BLaER1 treated with 17β-estradiol and CSF1 and Interleukin-3, amounts not matched to agents 10 nM and 100 nM (cell line): Measurements from ENCODE around the gene PRKAR2B.

ENCODE experiments used
- H3K27ac ChIP-seq, 11 experiments: shearing (Covaris generic); formaldehyde crosslinking; 2 replicates each; pipeline ENCODE4 v1.8.1; 2022
- H3K27me3 ChIP-seq, 11 experiments: shearing (Covaris generic); formaldehyde crosslinking; 2 replicates each; pipeline ENCODE4 v1.8.1; 2022
- H3K36me3 ChIP-seq, 11 experiments: shearing (Covaris generic); formaldehyde crosslinking; 2 replicates each; pipeline ENCODE4 v1.8.1; 2022
- H3K4me1 ChIP-seq, 10 experiments: shearing (Covaris generic); formaldehyde crosslinking; 2 replicates each; pipeline ENCODE4 v1.8.1; 2022
- H3K4me2 ChIP-seq, 11 experiments: shearing (Covaris generic); formaldehyde crosslinking; 2 replicates each; pipeline ENCODE4 v1.8.1; 2022
- H3K4me3 ChIP-seq, 10 experiments: shearing (Covaris generic); formaldehyde crosslinking; 2 replicates each; pipeline ENCODE4 v1.8.1; 2022
- H3K9ac ChIP-seq, 11 experiments: shearing (Covaris generic); formaldehyde crosslinking; 2 replicates each; pipeline ENCODE4 v1.8.1; 2022
- H3K9me3 ChIP-seq, 11 experiments: shearing (Covaris generic); formaldehyde crosslinking; replicated peaks in 1 of 11; 2 replicates each; pipeline ENCODE4 v1.8.1; 2022
- H4K20me1 ChIP-seq, 11 experiments: shearing (Covaris generic); formaldehyde crosslinking; 2 replicates each; pipeline ENCODE4 v1.8.1; 2022
- Cebpa-rat ChIP-seq, 11 experiments: shearing (Covaris generic); IDR thresholded peaks; 2 replicates each; pipeline ENCODE4 v1.8.1; 2022

Gene PRKAR2B

GRCh38 chr7:107024906-107025305 is 19.6 kb upstream of the PRKAR2B start:
- H3K36me3 ChIP-seq = no peaks in the 10 kb centered on the region
- H3K27me3 ChIP-seq = no peaks in the 10 kb centered on the region
- no peak overlapping the region for H3K9ac ChIP-seq
- H3K4me2 ChIP-seq = peak overlapping the region in 6 of 11 experiments; percentile 53 to 87 (median 64); a peak in 8 of 22 replicates
- H3K4me3 ChIP-seq = no peak overlapping the region
- H3K27ac ChIP-seq = peak overlapping the region in 2 of 11 experiments; percentile 28 to 29; a peak in 2 of 22 replicates
- no peak for TF ChIP-seq Cebpa-rat (IDR thresholded peaks at IDR 0.05)
- H3K4me1 ChIP-seq = peaks cover 30 to 69% (median 54%) of the 10 kb centered on the region in 10 experiments
- H4K20me1 ChIP-seq = no peaks in the 10 kb centered on the region
- H3K9me3 ChIP-seq = peaks cover 0 to 12% (median 8%) of the 10 kb centered on the region in 11 experiments; a peak in 14 of 22 replicates

- Histone ChIP-seq H3K4me2 (peak overlapping the region in 8 of 11 experiments; percentile 1 to 87 (median 62); a peak in 13 of 22 replicates), H4K20me1 (no peaks in the 10 kb centered on the region), H3K36me3 (no peaks in the 10 kb centered on the region), H3K9ac (no peak overlapping the region), H3K4me3 (no peak overlapping the region), H3K4me1 (peaks cover 24 to 63% (median 49%) of the 10 kb centered on the region in 10 experiments), H3K27me3 (no peaks in the 10 kb centered on the region), H3K9me3 (peaks cover 0 to 12% (median 8%) of the 10 kb centered on the region in 11 experiments; a peak in 14 of 22 replicates), H3K27ac (peak overlapping the region in 5 of 11 experiments; percentile 8 to 30 (median 28); a peak in 5 of 22 replicates)
- TF ChIP-seq Cebpa-rat (IDR thresholded peaks at IDR 0.05) = no peak
Measured at GRCh38 chr7:107025449-107026103, 18.9 kb upstream of the PRKAR2B start.

GRCh38 chr7:107026166-107026565 is 18.3 kb upstream of the PRKAR2B start:
- Histone ChIP-seq H3K36me3 (no peaks in the 10 kb centered on the region), H3K27me3 (no peaks in the 10 kb centered on the region)
- no peak for TF ChIP-seq Cebpa-rat (IDR thresholded peaks at IDR 0.05)

GRCh38 chr7:107027208-107027607 is 17.3 kb upstream of the PRKAR2B start:
- no peaks in the 10 kb centered on the region for H3K36me3 ChIP-seq
- peaks cover 24 to 62% (median 49%) of the 10 kb centered on the region in 10 experiments for H3K4me1 ChIP-seq
- peak overlapping the region in 2 of 10 experiments; percentile 20 to 42; a peak in 1 of 20 replicates for H3K4me3 ChIP-seq
- H3K4me2 ChIP-seq = peak overlapping the region; percentile 38 to 87 (median 67)
- no peaks in the 10 kb centered on the region for H4K20me1 ChIP-seq
- H3K27me3 ChIP-seq = no peaks in the 10 kb centered on the region
- peak overlapping the region in 5 of 11 experiments; percentile 18 to 58 (median 45); a peak in 6 of 22 replicates for H3K9ac ChIP-seq
- no peak for TF ChIP-seq Cebpa-rat (IDR thresholded peaks at IDR 0.05)
- H3K9me3 ChIP-seq = peaks cover 0 to 12% (median 8%) of the 10 kb centered on the region in 11 experiments; a peak in 14 of 22 replicates
- H3K27ac ChIP-seq = peak overlapping the region in 10 of 11 experiments; percentile 10 to 76 (median 70); a peak in 19 of 22 replicates

More at GRCh38 chr7:107026166-107026565, 18.3 kb upstream of the PRKAR2B start:
- peaks cover 0 to 12% (median 8%) of the 10 kb centered on the region in 11 experiments; a peak in 14 of 22 replicates for H3K9me3 ChIP-seq
- H3K27ac ChIP-seq = peak overlapping the region in 3 of 11 experiments; percentile 5 to 29 (median 8); a peak in 4 of 22 replicates
- no peak overlapping the region for H3K4me3 ChIP-seq
- no peaks in the 10 kb centered on the region for H4K20me1 ChIP-seq
- peaks cover 24 to 62% (median 49%) of the 10 kb centered on the region in 10 experiments for H3K4me1 ChIP-seq
- H3K9ac ChIP-seq = no peak overlapping the region
- peak overlapping the region in 7 of 11 experiments; percentile 1 to 87 (median 63); a peak in 9 of 22 replicates for H3K4me2 ChIP-seq

GRCh38 chr7:107029061-107029763 is 15.3 kb upstream of the PRKAR2B start:
- no peak for TF ChIP-seq Cebpa-rat (IDR thresholded peaks at IDR 0.05)
- H3K27me3 ChIP-seq = no peaks in the 10 kb centered on the region
- no peaks in the 10 kb centered on the region for H3K36me3 ChIP-seq
- peaks cover 24 to 58% (median 49%) of the 10 kb centered on the region in 10 experiments for H3K4me1 ChIP-seq
- no peak overlapping the region for H3K4me3 ChIP-seq
- H3K9ac ChIP-seq = no peak overlapping the region
- H4K20me1 ChIP-seq = no peaks in the 10 kb centered on the region
- peak overlapping the region in 4 of 11 experiments; percentile 23 to 76 (median 64); a peak in 5 of 22 replicates for H3K27ac ChIP-seq
- no peaks in the 10 kb centered on the region for H3K9me3 ChIP-seq
- peak overlapping the region in 10 of 11 experiments; percentile 27 to 87 (median 66); a peak in 21 of 22 replicates for H3K4me2 ChIP-seq

GRCh38 chr7:107029764-107030286 is 14.7 kb upstream of the PRKAR2B start:
- H3K4me2 ChIP-seq = peak overlapping the region in 7 of 11 experiments; percentile 60 to 87 (median 67); a peak in 11 of 22 replicates
- no peak for TF ChIP-seq Cebpa-rat (IDR thresholded peaks at IDR 0.05)
- no peaks in the 10 kb centered on the region for H3K27me3 ChIP-seq
- no peak overlapping the region for H3K4me3 ChIP-seq
- H3K9me3 ChIP-seq = no peaks in the 10 kb centered on the region
- H3K36me3 ChIP-seq = no peaks in the 10 kb centered on the region
- no peak overlapping the region for H3K27ac ChIP-seq
- H4K20me1 ChIP-seq = no peaks in the 10 kb centered on the region
- peaks cover 24 to 52% (median 48%) of the 10 kb centered on the region in 10 experiments for H3K4me1 ChIP-seq
- no peak overlapping the region for H3K9ac ChIP-seq

GRCh38 chr7:107032050-107032449 is 12.5 kb upstream of the PRKAR2B start:
- H3K4me3 ChIP-seq = no peak overlapping the region
- no peak overlapping the region for H3K4me2 ChIP-seq
- H3K27me3 ChIP-seq = no peaks in the 10 kb centered on the region
- H3K4me1 ChIP-seq = peaks cover 22 to 43% (median 36%) of the 10 kb centered on the region in 10 experiments
- TF ChIP-seq Cebpa-rat (IDR thresholded peaks at IDR 0.05) = no peak
- no peak overlapping the region for H3K9ac ChIP-seq
- no peaks in the 10 kb centered on the region for H4K20me1 ChIP-seq
- H3K9me3 ChIP-seq = peaks cover 0 to 12% (median 7%) of the 10 kb centered on the region in 11 experiments; a peak in 8 of 22 replicates
- H3K27ac ChIP-seq = no peak overlapping the region
- H3K36me3 ChIP-seq = no peaks in the 10 kb centered on the region

- H3K36me3 ChIP-seq = no peaks in the 10 kb centered on the region
- H3K4me1 ChIP-seq = peaks cover 14 to 39% (median 28%) of the 10 kb centered on the region in 10 experiments
- no peak for TF ChIP-seq Cebpa-rat (IDR thresholded peaks at IDR 0.05)
- no peak overlapping the region for H3K27ac ChIP-seq
- H3K27me3 ChIP-seq = no peaks in the 10 kb centered on the region
- no peak overlapping the region for H3K4me3 ChIP-seq
- H3K9ac ChIP-seq = no peak overlapping the region
- H3K9me3 ChIP-seq = peaks cover 0 to 13% (median 7%) of the 10 kb centered on the region in 11 experiments; a peak in 8 of 22 replicates
- H3K4me2 ChIP-seq = no peak overlapping the region
- H4K20me1 ChIP-seq = no peaks in the 10 kb centered on the region
Measured at GRCh38 chr7:107032720-107033438, 11.6 kb upstream of the PRKAR2B start.
